HG02885 (cell line): ENCODE measurements around the gene DLG2.
"Not testable (repeated sequence)": the region's sequence is repeated elsewhere in the genome, so short reads cannot be mapped to it uniquely, and the experiment has no call there.

Experiments
- ATAC-seq: cut with Tn5 transposase; IDR thresholded peaks from one replicate; pipeline ENCODE4 v1.9.1; 2021; ENCODE audit warnings: mild to moderate bottlenecking; ENCODE audit not compliant: unreplicated experiment, poor library complexity

Gene DLG2

GRCh38 chr11:83639995-83640758 lies 1987.0 kb downstream of the DLG2 start:
- no peak for ATAC-seq

- no peak for ATAC-seq
These were observed 1992.0 kb downstream of the DLG2 start for GRCh38 chr11:83635166-83635565.

GRCh38 chr11:83630211-83630610 lies 1996.9 kb downstream of the DLG2 start:
- no peak for ATAC-seq

GRCh38 chr11:83629775-83630174 lies 1997.4 kb downstream of the DLG2 start:
- ATAC-seq, result no peak

GRCh38 chr11:83628622-83629355 lies 1998.4 kb downstream of the DLG2 start:
- no peak for ATAC-seq

GRCh38 chr11:83625336-83625735 lies 2001.8 kb downstream of the DLG2 start:
- ATAC-seq, result no peak

- no peak for ATAC-seq
These were observed 2009.5 kb downstream of the DLG2 start for GRCh38 chr11:83617671-83618070.

DNA sequence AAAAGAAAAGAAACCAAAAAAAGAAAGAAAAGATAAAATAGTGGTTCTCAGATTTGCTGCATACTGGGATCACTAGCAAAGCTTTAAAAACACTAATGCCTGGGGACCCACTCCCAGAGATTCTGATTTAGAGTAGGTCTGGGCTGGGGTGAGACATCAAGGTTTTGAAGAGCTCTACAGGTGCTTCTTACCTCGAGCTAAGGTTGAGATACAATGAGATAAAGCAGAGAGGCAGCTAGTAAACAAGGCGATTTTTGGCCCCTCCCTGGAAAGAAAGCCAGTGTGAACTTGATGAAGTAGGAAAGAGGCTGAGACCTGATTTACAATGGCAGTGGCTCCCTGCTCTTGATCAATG lies 2013.4 kb downstream of the DLG2 start:
- ATAC-seq, result peak; percentile 39

GRCh38 chr11:83612891-83613766 lies 2014.0 kb downstream of the DLG2 start:
- peak; percentile 93 for ATAC-seq

GRCh38 chr11:83611600-83611999 lies 2015.5 kb downstream of the DLG2 start:
- ATAC-seq, result no peak

DNA sequence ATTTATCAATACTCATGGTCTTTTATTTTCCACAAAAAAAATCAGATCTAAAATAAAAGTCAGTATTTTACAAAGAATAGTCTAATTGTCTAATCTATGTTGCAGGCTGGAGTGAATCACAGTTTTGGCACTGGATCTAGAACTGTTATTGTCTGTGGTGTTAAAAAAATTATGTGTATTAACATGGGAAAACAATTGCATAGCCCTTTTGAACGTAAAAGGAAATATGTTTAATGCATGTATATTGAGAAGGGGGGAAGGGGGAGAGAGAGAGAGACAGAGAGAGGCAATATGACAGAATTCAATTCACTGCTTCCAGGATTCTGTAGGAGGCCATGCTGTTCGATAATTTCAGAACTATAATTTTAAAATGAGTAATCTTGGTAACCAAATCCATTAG lies 2016.1 kb downstream of the DLG2 start:
- ATAC-seq, result no peak

DNA sequence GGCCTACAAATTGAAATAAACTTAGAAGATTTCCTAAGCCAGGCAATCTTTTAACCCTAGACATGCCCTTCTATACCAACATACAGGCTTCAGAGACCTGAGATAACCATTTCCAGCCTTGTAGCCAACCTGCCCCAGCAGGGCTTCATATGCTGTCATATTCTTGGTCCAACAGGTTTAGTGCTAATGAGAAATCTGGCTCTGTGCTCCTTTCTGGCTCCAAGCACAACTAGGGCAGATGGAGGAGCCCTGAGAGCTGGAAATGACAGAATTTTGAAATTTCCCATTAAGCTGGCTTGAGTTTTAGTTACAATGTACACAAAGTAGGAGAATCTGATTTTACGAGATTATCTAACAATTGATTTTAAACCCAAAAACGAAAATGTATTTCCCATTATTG lies 2018.0 kb downstream of the DLG2 start:
- ATAC-seq, result no peak

GRCh38 chr11:83608571-83608970 lies 2018.6 kb downstream of the DLG2 start:
- no peak for ATAC-seq

GRCh38 chr11:83601914-83602527 lies 2025.1 kb downstream of the DLG2 start:
- no peak for ATAC-seq

DNA sequence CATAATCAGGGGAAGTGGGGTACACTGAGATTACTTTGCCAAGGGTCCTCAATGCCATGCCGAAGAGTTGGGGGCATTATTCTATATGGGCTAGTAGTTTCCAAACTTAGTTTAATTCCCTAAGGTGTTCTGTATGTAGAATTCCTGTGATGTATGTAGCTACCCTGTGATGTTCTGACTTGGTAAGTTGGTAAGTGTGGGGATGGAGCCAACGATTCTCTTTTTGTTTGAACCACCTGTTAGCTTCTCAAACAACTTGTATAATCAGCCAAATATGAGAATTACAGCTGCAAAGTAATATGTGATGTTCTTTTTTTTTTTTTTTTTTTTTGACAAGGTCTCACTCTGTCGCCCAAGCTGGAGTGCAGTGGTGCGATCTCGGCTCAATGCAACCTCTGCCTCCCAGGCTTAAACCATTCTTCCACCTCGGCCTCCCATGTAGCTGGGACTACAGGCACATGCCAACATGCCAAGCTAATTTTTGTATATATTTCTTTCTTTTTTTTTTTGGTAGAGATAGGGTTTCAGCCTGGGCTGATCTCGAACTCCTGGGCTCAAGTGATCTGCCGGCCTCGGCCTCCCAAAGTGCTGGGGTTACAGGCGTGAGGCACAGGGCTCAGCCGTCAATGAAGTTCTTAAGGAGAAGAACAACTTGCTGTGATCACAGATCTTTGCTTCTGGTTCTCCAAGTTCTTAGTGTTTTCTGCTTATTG lies 2025.8 kb downstream of the DLG2 start:
- ATAC-seq, result no peak

- no peak for ATAC-seq
These were observed 2026.5 kb downstream of the DLG2 start for GRCh38 chr11:83600661-83601060.

- no peak for ATAC-seq
These were observed 2028.1 kb downstream of the DLG2 start for GRCh38 chr11:83599066-83599465.

GRCh38 chr11:83587797-83588196 lies 2039.3 kb downstream of the DLG2 start:
- not testable (repeated sequence) for ATAC-seq

- peak; percentile 99 for ATAC-seq
These were observed 2043.3 kb downstream of the DLG2 start for GRCh38 chr11:83583757-83584366.
